Lower lobe of right lung (tissue), 2 donors: ENCODE measurements around the gene RBFOX2. TPM values are rescaled to one million over a fixed set of nuclear protein-coding genes. Genes with fewer than 3 reads are reported as not detected.

Experiments used
- ATAC-seq, 2 donors: fragments of 200-7000 bp; cut with Tn5 transposase; one replicate each; pipeline ENCODE4 v1.9.1; 2020 to 2022; ENCODE audit warnings: mild to moderate bottlenecking in 2 of 2, moderate library complexity in 2 of 2
- DNase-seq: peaks from one replicate; pipeline ENCODE4 v3.0.0-alpha.2; 2020
- H3K27ac ChIP-seq: fragments of 200-600 bp; one replicate; pipeline ENCODE4 v1.8.0; 2022
- H3K27me3 ChIP-seq: fragments of 200-600 bp; one replicate; pipeline ENCODE4 v1.8.0; 2022; ENCODE audit warnings: low read depth
- H3K36me3 ChIP-seq: fragments of 200-600 bp; one replicate; pipeline ENCODE4 v1.8.0; 2022; ENCODE audit warnings: mild to moderate bottlenecking
- H3K4me1 ChIP-seq: fragments of 200-600 bp; one replicate; pipeline ENCODE4 v1.8.0; 2022
- H3K4me3 ChIP-seq: fragments of 200-600 bp; one replicate; pipeline ENCODE4 v1.8.0; 2022; ENCODE audit warnings: mild to moderate bottlenecking
- H3K9me3 ChIP-seq: fragments of 200-600 bp; one replicate; pipeline ENCODE4 v1.8.0; 2022
- intact Hi-C: fragments of 100-400 bp; cut with DNase I; formaldehyde crosslinking; loops from one replicate; pipeline ENCODE4 v1.11.0; 2022
- total RNA-seq: library from RNA; stranded (reverse); fragmentation: NEBNext Ultra II Directional; extraction: Animal tissue kit (Norgen Biotek cat#: 25700); gene quantifications from one replicate; pipeline ENCODE4 v1.2.1, GENCODE V29; 2021
- TF ChIP-seq, protein P1 (sequence below): fragments of 200-600 bp; IDR thresholded peaks from one replicate; pipeline ENCODE4 v1.8.0; 2022; ENCODE audit warnings: antibody characterized with exemption, mild to moderate bottlenecking
- donor health status: DM: no; HTN: yes; CAD: no; lungs with severe emphysema.

The RBFOX2 gene
- total RNA-seq, 1 donor from 2014 or later, result 50.1 TPM

DNA sequence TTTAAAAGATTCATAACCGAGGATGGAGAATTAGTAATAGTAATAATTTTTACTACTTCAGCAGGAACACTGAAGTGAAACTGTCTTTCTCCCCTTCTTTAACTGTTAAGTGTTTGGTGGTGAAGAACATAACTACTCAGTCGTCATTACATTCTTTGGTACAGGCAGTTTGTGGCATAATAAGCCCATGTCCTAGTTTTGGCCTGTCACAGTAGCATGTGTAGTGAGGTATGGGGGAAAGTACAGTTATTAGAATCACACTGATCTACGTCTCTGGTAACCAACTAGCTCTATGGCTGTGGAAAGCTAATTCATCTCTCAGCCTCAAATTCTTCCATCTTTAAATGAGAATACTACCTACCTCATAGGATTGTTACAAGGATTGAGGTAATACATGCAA lies 71.8 kb downstream of the RBFOX2 start:
- no peak for ATAC-seq
- no peak overlapping the region for H3K27ac ChIP-seq
- intact Hi-C loops, result no loop called here
- DNase-seq, result no peak
- no peaks in the 10 kb centered on the region for H3K27me3 ChIP-seq
- H3K9me3 ChIP-seq, result no peaks in the 10 kb centered on the region
- H3K4me1 ChIP-seq, result peaks cover 17% of the 10 kb centered on the region
- TF ChIP-seq, protein P1, sequence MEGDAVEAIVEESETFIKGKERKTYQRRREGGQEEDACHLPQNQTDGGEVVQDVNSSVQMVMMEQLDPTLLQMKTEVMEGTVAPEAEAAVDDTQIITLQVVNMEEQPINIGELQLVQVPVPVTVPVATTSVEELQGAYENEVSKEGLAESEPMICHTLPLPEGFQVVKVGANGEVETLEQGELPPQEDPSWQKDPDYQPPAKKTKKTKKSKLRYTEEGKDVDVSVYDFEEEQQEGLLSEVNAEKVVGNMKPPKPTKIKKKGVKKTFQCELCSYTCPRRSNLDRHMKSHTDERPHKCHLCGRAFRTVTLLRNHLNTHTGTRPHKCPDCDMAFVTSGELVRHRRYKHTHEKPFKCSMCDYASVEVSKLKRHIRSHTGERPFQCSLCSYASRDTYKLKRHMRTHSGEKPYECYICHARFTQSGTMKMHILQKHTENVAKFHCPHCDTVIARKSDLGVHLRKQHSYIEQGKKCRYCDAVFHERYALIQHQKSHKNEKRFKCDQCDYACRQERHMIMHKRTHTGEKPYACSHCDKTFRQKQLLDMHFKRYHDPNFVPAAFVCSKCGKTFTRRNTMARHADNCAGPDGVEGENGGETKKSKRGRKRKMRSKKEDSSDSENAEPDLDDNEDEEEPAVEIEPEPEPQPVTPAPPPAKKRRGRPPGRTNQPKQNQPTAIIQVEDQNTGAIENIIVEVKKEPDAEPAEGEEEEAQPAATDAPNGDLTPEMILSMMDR, result no peak
- no peaks in the 10 kb centered on the region for H3K36me3 ChIP-seq
- H3K4me3 ChIP-seq, result no peak overlapping the region

DNA sequence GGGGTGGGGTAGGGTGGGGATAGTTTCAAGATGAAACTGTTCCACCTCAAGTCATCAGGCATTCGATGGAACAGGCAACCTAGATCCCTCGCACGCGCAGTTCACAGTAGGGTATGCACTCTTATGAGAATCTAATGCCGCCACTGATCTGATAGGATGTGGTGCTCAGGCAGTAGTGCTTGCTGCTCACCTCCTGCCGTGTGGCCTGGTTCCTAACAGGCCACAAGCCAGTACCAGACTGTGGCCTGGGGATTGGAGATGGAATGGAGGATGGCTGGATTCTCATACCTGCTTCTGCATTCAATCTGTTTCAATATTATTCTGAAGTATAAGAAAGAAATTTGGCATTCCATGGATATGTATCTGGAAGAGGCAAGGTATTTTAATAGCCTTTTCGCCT lies 73.1 kb downstream of the RBFOX2 start:
- intact Hi-C loops, result no loop called here
- DNase-seq (no peak), ATAC-seq (no peak)
- Histone ChIP-seq H3K4me1 (peaks cover 4% of the 10 kb centered on the region), H3K27ac (no peak overlapping the region), H3K9me3 (no peaks in the 10 kb centered on the region), H3K4me3 (no peak overlapping the region), H3K36me3 (no peaks in the 10 kb centered on the region), H3K27me3 (no peaks in the 10 kb centered on the region)
- TF ChIP-seq, protein P1, result no peak

DNA sequence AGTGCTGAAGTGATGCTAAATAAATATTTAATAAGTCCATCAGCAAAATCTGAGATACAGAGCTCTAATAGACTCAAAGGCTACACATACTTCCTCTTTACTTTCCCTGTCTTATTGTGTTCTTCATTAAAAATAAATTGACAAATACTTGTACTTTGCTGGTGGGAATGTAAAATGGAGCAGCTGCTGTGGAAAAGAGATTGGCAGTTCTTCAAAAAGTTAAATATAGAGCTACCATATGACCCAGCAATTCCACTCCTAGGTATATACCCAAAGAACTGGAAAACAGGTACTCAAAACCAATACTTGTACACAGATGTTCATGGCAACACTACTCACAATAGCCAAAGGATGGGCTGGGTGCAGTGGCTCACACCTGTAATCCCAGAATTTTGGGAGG lies 76.0 kb downstream of the RBFOX2 start:
- no peaks in the 10 kb centered on the region for H3K36me3 ChIP-seq
- intact Hi-C loops, result no loop called here
- H3K9me3 ChIP-seq, result no peaks in the 10 kb centered on the region
- no peak for ATAC-seq
- no peak overlapping the region for H3K27ac ChIP-seq
- TF ChIP-seq, protein P1, result no peak
- no peaks in the 10 kb centered on the region for H3K27me3 ChIP-seq
- H3K4me1 ChIP-seq, result no peaks in the 10 kb centered on the region
- H3K4me3 ChIP-seq, result no peak overlapping the region
- DNase-seq, result no peak

DNA sequence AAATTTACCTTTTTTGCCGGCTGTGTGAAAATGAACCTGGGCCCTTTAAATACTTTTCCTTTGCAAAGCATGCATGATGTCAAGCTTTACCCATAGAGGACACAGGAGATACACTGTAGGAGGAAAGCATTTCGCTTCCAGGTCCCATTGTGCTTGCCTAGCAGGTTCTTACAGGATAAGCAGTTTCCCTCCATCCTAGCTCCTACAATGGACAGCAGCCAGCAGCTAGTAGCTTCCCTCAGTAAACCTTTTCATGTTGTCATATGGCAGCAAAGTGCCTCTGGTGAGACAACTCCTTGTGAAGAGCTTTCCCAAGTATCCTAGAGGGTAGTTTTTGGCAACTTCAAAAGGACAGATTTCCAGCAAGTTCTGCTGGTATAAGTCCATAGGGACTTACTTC lies 78.4 kb downstream of the RBFOX2 start:
- ATAC-seq, result no peak
- H3K27me3 ChIP-seq, result no peaks in the 10 kb centered on the region
- TF ChIP-seq, protein P1, result no peak
- intact Hi-C loops, result no loop called here
- no peak for DNase-seq
- no peaks in the 10 kb centered on the region for H3K9me3 ChIP-seq
- H3K36me3 ChIP-seq, result no peaks in the 10 kb centered on the region
- H3K4me3 ChIP-seq, result no peak overlapping the region
- no peaks in the 10 kb centered on the region for H3K4me1 ChIP-seq
- H3K27ac ChIP-seq, result no peak overlapping the region

DNA sequence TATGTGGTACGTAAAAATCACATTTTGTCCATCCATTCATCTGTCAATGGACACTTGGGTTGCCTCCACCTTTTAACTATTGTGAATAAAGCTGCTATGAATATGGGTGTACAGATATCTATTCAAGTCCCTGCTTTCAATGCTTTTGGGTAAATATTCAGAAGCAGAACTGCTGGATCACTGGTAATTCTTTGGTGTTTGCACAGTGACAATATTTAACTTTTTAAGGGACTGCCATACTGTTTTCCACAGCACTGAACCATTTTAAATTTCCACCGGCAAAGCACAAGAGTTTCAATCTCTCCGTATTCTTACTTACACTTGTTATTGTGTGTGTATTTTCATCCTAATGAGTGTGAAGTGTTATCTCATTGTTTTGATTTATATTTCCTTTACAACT lies 79.4 kb downstream of the RBFOX2 start:
- H3K27ac ChIP-seq, result no peak overlapping the region
- DNase-seq (no peak), ATAC-seq (no peak)
- H3K36me3 ChIP-seq, result no peaks in the 10 kb centered on the region
- no peaks in the 10 kb centered on the region for H3K4me1 ChIP-seq
- H3K4me3 ChIP-seq, result no peak overlapping the region
- H3K27me3 ChIP-seq, result no peaks in the 10 kb centered on the region
- intact Hi-C loops, result no loop called here
- no peaks in the 10 kb centered on the region for H3K9me3 ChIP-seq
- TF ChIP-seq, protein P1, result no peak
